RWPE2 (cell line): ENCODE data around the gene RPTOR.

Source experiments
- ATAC-seq: fragments of 200-7000 bp; cut with Tn5 transposase; 3 replicates; pipeline ENCODE4 v1.9.1; 2021; ENCODE audit warnings: low read depth
- DNase-seq: peaks from one replicate; pipeline ENCODE4 v3.0.0-alpha.2; 2020; ENCODE audit warnings: low spot score
- H3K27ac ChIP-seq: fragments of 450-650 bp; 2 replicates; pipeline ENCODE4 v1.5.1; 2017; ENCODE audit warnings: mild to moderate bottlenecking; ENCODE audit not compliant: poor library complexity, severe bottlenecking
- H3K27me3 ChIP-seq: fragments of 250-450 bp; sonication (Bioruptor Pico); 2 replicates; pipeline ENCODE4 v1.5.1; 2021; ENCODE audit warnings: mild to moderate bottlenecking, moderate library complexity; ENCODE audit not compliant: insufficient read depth, poor library complexity, severe bottlenecking
- H3K36me3 ChIP-seq: fragments of 250-450 bp; sonication (Bioruptor Pico); 2 replicates; pipeline ENCODE4 v1.5.1; 2020; ENCODE audit warnings: low read depth, mild to moderate bottlenecking, moderate library complexity
- H3K4me1 ChIP-seq: fragments of 250-450 bp; sonication (Bioruptor Pico); 2 replicates; pipeline ENCODE4 v1.5.1; 2021; ENCODE audit warnings: mild to moderate bottlenecking, moderate library complexity; ENCODE audit not compliant: insufficient read depth, poor library complexity, severe bottlenecking
- H3K4me3 ChIP-seq: fragments of 250-450 bp; sonication (Bioruptor Pico); 2 replicates; pipeline ENCODE4 v1.5.1; 2021; ENCODE audit warnings: mild to moderate bottlenecking, moderate library complexity; ENCODE audit not compliant: severe bottlenecking
- H3K9me3 ChIP-seq: fragments of 250-450 bp; sonication (Bioruptor Pico); 2 replicates; pipeline ENCODE4 v1.5.1; 2021; ENCODE audit warnings: mild to moderate bottlenecking, moderate library complexity; ENCODE audit not compliant: severe bottlenecking
- TF ChIP-seq, protein P1 (sequence below): fragments of 450-650 bp; IDR thresholded peaks from one replicate; pipeline ENCODE4 v1.5.1; 2017; ENCODE audit warnings: mild to moderate bottlenecking, moderate library complexity; ENCODE audit not compliant: poor library complexity, severe bottlenecking

Gene RPTOR

DNA sequence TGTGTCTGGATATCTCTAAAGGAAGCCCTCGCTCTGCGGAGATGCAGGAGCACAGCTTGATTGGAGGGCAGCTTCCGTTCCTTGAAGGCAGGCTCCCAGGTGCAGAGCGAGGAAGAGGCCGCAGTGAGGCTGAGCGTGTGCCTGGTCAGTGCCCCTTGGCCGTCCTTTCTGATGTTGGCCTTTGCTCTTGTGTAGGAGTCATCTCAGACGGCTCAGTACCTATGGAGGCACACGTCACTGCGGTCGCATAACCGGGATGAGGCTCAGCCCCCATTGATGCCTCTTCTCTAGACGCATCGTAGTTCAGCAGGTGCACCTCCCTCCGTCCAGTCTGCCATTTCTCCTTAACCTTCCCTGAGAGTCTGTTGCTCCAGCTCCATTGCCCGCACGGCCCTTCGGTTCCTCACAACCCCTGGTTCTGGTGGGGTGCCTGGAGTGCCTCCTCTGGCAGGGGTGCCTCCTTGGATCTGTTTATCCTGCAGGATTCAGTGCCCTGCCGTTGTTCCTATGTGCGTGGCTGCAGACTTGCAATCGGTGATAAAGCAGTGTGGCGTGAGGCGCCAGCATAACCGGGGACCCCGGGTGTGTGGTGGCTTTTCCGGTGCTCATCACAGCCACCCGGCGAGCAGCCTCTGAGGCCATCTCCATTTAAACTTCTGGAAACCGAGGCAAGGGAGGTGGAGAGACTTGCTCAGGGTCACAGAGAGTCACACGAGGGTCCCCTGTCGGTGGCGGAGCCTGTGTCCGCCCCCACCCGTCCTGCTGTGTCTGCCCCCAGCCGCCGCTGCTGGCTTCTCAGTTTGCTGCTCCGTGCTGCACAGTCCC is 258.2 kb downstream of the RPTOR start:
- H3K27ac ChIP-seq = no peak overlapping the region
- ATAC-seq (no peak), DNase-seq (no peak)
- H3K4me1 ChIP-seq = no peaks in the 10 kb centered on the region
- H3K9me3 ChIP-seq = peaks cover 3% of the 10 kb centered on the region
- TF ChIP-seq, protein P1, sequence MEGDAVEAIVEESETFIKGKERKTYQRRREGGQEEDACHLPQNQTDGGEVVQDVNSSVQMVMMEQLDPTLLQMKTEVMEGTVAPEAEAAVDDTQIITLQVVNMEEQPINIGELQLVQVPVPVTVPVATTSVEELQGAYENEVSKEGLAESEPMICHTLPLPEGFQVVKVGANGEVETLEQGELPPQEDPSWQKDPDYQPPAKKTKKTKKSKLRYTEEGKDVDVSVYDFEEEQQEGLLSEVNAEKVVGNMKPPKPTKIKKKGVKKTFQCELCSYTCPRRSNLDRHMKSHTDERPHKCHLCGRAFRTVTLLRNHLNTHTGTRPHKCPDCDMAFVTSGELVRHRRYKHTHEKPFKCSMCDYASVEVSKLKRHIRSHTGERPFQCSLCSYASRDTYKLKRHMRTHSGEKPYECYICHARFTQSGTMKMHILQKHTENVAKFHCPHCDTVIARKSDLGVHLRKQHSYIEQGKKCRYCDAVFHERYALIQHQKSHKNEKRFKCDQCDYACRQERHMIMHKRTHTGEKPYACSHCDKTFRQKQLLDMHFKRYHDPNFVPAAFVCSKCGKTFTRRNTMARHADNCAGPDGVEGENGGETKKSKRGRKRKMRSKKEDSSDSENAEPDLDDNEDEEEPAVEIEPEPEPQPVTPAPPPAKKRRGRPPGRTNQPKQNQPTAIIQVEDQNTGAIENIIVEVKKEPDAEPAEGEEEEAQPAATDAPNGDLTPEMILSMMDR = no peak
- no peak overlapping the region for H3K4me3 ChIP-seq
- H3K27me3 ChIP-seq = no peaks in the 10 kb centered on the region
- H3K36me3 ChIP-seq = no peaks in the 10 kb centered on the region

DNA sequence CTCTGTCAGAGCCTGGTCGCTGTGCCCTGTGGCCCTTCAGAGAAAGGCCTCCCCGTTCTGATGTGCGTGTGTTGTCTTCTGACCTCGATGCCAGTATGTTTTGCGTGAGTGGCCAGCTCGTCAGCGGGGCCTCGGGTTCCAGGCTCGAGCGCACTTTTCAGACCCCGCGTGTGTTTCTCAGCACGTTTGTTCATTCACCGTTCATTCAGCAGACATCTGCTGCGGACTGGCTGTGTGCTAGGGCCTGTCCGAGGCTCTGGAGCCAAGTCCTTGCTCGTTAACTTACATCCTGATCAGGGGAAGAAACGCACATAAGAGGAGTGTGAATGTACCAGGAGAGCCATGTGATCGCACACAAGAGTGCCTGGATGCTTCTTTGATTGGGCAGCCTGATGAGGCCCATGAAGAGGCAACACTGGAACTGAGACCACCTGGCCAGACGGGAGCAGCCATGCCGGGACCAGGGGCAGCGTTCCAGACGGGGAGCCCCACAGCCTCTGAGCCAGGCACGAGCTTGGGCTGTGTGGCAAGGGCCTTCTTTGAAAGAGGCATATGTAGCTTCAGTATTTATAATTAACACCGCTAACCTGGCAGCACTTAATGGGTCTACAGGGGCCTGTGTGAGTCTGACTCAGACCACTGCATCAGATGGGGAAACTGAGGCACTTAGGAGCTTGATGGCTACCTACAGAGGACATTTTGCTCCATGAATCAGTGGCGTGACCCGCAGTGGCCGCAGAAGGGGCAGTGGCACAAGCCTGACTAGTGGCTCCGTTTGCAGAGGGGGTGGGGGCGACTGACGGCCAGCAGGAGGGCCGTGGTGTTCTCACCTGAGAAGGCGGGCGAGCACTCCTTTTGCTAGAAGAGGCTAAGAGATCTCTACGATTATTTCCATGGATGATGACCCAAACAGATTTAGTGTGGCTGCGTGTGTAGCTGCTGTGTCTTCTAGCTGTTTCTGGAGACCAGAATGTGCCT is 259.1 kb downstream of the RPTOR start:
- Histone ChIP-seq H3K27me3 (no peaks in the 10 kb centered on the region), H3K36me3 (no peaks in the 10 kb centered on the region), H3K4me1 (no peaks in the 10 kb centered on the region), H3K9me3 (peaks cover 3% of the 10 kb centered on the region), H3K27ac (no peak overlapping the region), H3K4me3 (no peak overlapping the region)
- ATAC-seq (no peak), DNase-seq (no peak)
- TF ChIP-seq, protein P1 = no peak

GRCh38 chr17:80804466-80804865 is 259.8 kb downstream of the RPTOR start:
- Histone ChIP-seq H3K4me3 (no peak overlapping the region), H3K4me1 (no peaks in the 10 kb centered on the region), H3K27me3 (no peaks in the 10 kb centered on the region), H3K27ac (no peak overlapping the region), H3K36me3 (no peaks in the 10 kb centered on the region), H3K9me3 (peaks cover 3% of the 10 kb centered on the region)
- DNase-seq = no peak
- no peak for ATAC-seq
- TF ChIP-seq, protein P1 = no peak

DNA sequence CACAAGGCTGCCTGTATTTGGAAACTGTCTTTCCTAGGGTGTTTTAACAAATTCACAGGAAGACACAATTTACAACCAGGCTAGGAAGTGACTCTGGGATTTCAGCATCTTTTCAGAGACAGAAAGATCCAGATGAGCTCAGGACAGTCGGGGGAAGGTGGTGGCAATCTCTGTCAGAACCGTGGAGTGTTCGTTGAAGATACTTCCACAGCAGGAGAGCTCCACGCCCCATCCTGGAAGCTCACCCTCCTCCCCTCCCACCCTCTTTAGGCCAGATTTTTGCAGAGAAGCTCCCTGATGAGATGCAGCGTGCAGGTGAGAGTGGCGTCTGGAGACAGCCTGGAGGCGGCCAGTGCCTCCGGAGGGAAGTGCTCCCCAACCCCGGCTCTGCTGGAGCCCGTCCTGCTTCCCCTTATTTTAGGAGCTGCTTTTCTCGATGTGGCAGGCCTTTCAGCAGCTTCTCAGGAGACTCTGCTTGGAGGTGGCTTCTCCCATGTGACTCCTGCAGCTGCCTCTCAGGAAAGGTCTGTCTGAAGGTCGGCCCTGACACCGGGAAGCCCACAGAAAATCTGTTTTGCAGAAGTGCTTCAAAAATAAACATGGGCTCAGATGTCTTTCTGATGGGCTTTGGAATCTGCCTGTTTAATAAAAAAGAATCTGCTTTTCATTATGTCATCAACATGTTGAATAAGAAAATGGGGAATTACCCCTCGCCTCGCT is 260.6 kb downstream of the RPTOR start:
- H3K4me3 ChIP-seq = no peak overlapping the region
- H3K36me3 ChIP-seq = no peaks in the 10 kb centered on the region
- no peak overlapping the region for H3K27ac ChIP-seq
- TF ChIP-seq, protein P1 = no peak
- ATAC-seq = no peak
- no peaks in the 10 kb centered on the region for H3K4me1 ChIP-seq
- H3K27me3 ChIP-seq = no peaks in the 10 kb centered on the region
- no peak for DNase-seq
- peaks cover 3% of the 10 kb centered on the region for H3K9me3 ChIP-seq
